Stimulated activated memory B cell treated with anti-CD40 and anti-IgM and Interleukin-4, amounts not matched to agents 10 μg/mL and 1 μg/mL and 100 μg/mL, for 72 hours (primary cell): ENCODE results near the gene BPIFB3.

Experiments used
- ATAC-seq: fragments of 150-1000 bp; cut with Tn5 transposase; 2 replicates; pipeline ENCODE4 v1.10.0; 2021
- H3K27ac Mint-ChIP-seq: one replicate; pipeline ENCODE4 v1.8.0; 2022; ENCODE audit warnings: mild to moderate bottlenecking, mixed read lengths
- H3K27me3 Mint-ChIP-seq: one replicate; pipeline ENCODE4 v1.8.0; 2022; ENCODE audit warnings: mixed read lengths
- H3K36me3 Mint-ChIP-seq: one replicate; pipeline ENCODE4 v1.8.0; 2022; ENCODE audit warnings: mixed read lengths
- H3K4me1 Mint-ChIP-seq: one replicate; pipeline ENCODE4 v1.8.0; 2022; ENCODE audit warnings: mixed read lengths
- H3K4me3 Mint-ChIP-seq: one replicate; pipeline ENCODE4 v1.8.0; 2022; ENCODE audit warnings: mild to moderate bottlenecking, moderate library complexity, mixed read lengths
- H3K9me3 Mint-ChIP-seq: one replicate; pipeline ENCODE4 v1.8.0; 2022; ENCODE audit warnings: mixed read lengths

The BPIFB3 gene

DNA sequence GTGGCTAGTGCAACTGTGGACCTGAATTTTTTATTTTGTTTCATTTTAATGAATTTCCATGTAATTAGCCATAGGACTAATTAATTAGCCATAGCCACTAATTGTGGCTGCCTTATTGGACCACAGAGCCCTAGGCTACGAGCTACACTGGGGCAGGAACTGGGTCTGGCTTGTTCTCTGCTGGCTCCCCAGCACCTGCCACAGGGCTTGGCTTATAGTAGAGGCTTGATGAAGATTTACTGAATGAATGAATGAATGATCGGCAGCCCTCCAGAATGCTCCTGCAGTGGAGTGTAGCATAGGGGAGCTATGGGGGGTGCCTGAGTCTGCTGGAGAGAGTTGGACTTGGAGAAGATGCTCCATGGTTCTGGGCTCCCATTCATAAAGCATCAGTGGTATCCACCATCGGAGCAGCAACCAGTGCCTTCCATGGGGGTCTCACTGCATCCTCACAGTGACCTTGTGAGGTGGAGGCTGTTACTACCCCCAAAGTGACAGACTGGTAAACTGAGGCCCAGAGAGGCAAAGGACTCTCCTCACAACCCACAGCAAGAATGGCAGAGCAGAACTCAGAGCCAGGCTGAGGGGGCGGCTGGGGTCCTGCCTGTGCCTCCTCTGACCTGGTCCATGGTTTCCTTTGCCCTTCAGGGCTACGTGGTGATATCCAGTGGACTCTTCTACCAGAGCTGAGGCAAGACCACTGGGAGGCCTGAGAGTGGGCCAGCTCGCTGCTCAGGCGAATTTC, 30.8 kb upstream of the BPIFB3 start:
- Mint-ChIP-seq H3K4me3 (no peak overlapping the region), H3K9me3 (peaks cover 2% of the 10 kb centered on the region), H3K36me3 (no peaks in the 10 kb centered on the region), H3K27me3 (no peaks in the 10 kb centered on the region), H3K27ac (no peak overlapping the region), H3K4me1 (peaks cover 8% of the 10 kb centered on the region)
- ATAC-seq = no peak

DNA sequence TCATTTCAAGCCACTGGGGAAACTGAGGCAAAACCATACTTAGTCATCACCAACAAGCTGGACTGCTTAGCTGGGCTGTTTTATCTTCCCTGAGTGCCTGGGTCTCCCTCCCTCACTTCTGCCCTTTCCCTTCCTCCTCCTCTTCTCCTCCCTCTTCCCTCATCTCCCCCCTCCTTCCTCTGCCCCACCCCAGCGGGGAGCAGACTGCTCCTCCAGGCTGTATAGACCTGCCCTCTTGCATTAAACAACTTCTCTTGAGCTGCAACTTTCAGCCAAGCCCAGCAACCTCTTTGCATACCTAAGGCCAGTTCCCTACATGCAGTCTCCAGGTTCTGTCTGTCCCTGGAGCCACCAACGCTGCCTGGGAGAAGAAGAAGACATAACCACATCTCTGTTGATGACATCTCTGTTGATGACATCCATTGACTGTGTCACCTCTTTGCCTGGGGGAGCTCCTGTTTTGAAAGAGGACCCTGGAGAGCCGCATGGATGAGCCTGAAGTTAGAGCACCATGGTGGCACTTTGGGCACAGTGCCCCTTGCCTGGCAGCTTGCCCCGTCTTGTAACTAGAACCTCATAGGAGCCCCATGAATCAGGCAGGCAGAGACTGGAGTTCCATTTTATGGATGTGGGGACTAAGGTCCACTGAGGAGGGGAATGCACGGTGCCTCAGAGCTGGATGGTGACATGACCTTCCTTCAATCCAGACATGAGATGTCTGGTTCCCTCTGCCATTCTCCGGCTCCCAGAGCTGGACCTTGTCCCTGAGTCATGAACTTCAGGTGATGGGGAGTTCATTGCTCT, 30.1 kb upstream of the BPIFB3 start:
- no peaks in the 10 kb centered on the region for H3K27me3 Mint-ChIP-seq
- H3K36me3 Mint-ChIP-seq = no peaks in the 10 kb centered on the region
- no peak overlapping the region for H3K27ac Mint-ChIP-seq
- H3K9me3 Mint-ChIP-seq = peaks cover 2% of the 10 kb centered on the region
- no peak for ATAC-seq
- peaks cover 8% of the 10 kb centered on the region for H3K4me1 Mint-ChIP-seq
- H3K4me3 Mint-ChIP-seq = no peak overlapping the region

DNA sequence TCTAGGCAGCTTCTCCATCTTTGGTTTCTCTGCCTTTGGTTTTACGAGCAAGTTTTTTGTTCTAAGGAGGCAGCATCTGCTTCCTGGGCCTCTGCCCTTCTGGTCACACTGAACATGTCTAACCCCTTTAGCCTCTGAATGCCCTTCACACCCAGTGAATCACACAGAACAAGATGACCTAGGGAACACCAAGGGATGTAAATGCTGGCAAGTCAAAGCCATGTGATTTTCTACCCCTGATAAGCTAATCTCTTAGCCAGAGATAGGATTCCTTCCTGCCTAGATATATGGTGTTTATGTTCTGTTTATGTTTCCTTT, 29.5 kb upstream of the BPIFB3 start:
- H3K36me3 Mint-ChIP-seq = no peaks in the 10 kb centered on the region
- H3K4me1 Mint-ChIP-seq = peaks cover 8% of the 10 kb centered on the region
- no peaks in the 10 kb centered on the region for H3K27me3 Mint-ChIP-seq
- ATAC-seq = no peak
- no peak overlapping the region for H3K27ac Mint-ChIP-seq
- H3K4me3 Mint-ChIP-seq = no peak overlapping the region
- peaks cover 2% of the 10 kb centered on the region for H3K9me3 Mint-ChIP-seq

DNA sequence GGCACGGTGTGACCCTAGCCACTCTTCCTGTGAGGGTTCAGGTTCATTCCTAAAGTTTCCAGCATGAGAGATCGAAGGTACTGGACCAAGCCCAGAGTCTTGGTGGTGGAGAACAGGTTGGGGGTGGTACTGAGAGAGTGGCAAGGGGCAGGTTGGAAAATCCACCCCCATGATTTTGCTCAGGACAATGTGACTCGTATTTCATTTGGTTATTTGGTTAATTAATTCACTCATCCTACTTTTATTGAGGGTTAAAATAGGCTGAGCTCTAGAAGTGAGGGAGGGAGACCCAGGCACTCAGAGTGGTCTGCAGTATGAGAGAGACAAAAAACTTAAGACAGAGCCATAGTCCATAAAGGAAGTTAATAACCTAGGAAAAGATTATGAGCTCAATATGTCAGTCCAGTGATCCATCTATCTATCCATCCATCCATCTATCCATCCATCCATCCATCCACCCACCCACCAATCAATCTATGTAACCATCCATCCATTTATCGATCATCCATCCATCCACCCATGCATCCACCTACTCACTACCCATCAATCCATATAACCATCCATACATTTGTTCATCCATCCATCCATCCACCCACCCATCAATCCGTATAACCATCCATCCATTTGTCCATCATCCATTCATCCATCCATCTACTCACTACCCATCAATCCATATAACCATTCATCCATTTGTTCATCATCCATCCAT, 28.9 kb upstream of the BPIFB3 start:
- no peak overlapping the region for H3K4me3 Mint-ChIP-seq
- peaks cover 8% of the 10 kb centered on the region for H3K4me1 Mint-ChIP-seq
- no peak overlapping the region for H3K27ac Mint-ChIP-seq
- no peak for ATAC-seq
- H3K9me3 Mint-ChIP-seq = peaks cover under 1% of the 10 kb centered on the region
- H3K27me3 Mint-ChIP-seq = no peaks in the 10 kb centered on the region
- no peaks in the 10 kb centered on the region for H3K36me3 Mint-ChIP-seq

DNA sequence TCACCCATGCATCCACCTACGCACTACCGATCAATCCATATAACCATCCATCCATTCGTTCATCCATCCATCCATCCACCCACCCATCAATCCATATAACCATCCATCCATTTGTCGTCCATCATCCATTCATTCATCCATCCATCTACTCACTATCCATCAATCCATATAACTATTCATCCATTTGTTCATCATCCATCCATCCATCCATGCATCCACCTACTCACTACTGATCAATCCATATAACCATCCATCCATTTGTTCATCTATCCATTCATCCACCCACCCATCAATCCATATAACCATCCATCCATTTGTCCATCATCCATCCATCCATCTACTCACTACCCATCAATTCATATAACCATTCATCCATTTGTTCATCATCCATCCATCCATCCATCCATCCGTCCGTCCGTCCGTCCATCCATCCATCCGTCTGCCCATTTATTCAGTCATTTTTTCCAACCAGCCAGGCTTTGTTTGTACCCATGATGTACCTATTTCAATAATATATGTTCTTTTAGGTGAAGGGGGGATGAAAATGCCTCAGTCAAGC, 28.3 kb upstream of the BPIFB3 start:
- H3K27me3 Mint-ChIP-seq = no peaks in the 10 kb centered on the region
- peaks cover 8% of the 10 kb centered on the region for H3K4me1 Mint-ChIP-seq
- no peak overlapping the region for H3K27ac Mint-ChIP-seq
- ATAC-seq = no peak
- no peak overlapping the region for H3K4me3 Mint-ChIP-seq
- no peaks in the 10 kb centered on the region for H3K36me3 Mint-ChIP-seq
- no peaks in the 10 kb centered on the region for H3K9me3 Mint-ChIP-seq

DNA sequence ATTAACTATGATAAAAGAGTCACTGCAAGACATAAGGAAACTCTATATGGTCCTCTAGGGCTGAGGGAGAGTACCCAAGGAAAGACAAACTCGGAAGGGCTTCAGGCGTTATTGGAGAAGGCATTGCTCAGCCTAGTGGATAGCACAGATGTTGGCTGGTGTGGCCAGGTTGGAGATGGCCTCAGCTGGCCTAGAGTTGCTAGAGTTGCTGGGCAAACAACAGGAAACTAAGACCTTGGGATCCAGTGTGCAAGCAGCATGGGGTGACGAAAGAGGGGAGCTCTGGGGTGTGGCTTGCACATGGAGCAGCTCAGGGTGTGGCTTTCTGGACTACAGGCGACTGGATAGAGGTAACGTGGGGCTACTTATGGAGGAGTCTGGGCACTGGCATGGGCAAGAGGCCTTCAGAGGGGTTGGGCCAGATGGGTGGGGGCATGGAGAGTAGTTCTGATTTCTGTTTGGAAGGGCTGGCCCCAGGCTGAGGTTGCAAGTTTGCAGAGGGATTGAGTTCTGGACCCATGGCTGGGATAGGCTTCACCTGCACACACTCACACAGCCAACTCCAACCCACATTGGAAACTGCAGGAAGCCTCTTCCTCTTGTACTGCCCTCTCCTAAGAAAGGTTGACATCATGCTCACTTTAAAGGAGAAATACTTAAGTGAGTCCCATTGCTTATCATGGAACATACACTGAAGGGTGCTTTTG, 27.5 kb upstream of the BPIFB3 start:
- no peaks in the 10 kb centered on the region for H3K9me3 Mint-ChIP-seq
- H3K4me1 Mint-ChIP-seq = peaks cover 5% of the 10 kb centered on the region
- no peaks in the 10 kb centered on the region for H3K36me3 Mint-ChIP-seq
- ATAC-seq = no peak
- no peaks in the 10 kb centered on the region for H3K27me3 Mint-ChIP-seq
- H3K27ac Mint-ChIP-seq = no peak overlapping the region
- no peak overlapping the region for H3K4me3 Mint-ChIP-seq

DNA sequence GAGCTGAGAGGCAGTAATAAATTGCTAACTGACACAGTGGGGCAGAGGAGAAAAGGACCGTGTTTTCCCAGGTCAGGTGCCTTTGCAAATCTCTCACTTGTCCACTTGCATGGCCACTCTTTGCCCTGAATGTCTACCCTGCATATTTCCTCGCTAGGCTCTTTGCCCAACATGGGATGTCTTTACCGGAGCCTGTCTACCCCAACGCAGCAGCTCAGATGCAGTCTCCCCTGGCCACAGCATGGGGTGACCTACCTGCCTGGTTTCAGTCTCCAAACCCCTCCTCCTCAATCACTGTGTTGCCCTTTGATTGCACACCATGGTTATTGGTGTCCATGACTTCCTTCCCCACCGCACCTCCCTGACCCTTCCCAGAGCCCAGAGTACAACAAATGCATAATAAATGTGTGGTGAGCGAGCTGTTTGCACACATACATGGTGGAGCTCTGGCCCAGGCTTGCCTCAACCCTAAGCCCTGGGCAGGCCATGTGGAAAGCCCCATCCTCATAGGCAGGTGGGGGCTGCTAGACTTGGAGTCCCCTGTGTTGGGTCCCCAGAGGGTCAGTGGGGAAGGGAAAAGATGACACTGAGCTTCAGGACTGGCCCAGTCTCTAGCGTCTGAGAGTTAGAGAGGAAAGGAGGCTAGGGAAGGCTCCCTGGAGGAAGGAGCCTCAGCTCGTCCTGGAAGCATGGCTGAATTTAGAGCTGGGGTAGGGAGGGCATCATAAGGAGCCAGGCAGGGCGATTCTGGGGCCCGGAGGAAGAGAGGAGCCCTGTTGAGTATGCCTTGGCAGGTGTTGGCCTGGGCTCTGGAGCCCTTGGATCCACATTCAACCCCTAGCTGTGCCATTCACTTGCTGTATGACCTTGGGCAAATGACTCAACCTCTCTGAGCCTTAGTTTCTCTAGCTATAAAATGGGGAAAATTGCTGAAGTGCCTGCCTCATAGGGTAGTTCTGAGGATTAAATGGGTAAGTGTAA, 26.6 kb upstream of the BPIFB3 start:
- H3K36me3 Mint-ChIP-seq = no peaks in the 10 kb centered on the region
- no peaks in the 10 kb centered on the region for H3K9me3 Mint-ChIP-seq
- H3K4me1 Mint-ChIP-seq = no peaks in the 10 kb centered on the region
- H3K4me3 Mint-ChIP-seq = no peak overlapping the region
- no peak overlapping the region for H3K27ac Mint-ChIP-seq
- ATAC-seq = no peak
- H3K27me3 Mint-ChIP-seq = no peaks in the 10 kb centered on the region

DNA sequence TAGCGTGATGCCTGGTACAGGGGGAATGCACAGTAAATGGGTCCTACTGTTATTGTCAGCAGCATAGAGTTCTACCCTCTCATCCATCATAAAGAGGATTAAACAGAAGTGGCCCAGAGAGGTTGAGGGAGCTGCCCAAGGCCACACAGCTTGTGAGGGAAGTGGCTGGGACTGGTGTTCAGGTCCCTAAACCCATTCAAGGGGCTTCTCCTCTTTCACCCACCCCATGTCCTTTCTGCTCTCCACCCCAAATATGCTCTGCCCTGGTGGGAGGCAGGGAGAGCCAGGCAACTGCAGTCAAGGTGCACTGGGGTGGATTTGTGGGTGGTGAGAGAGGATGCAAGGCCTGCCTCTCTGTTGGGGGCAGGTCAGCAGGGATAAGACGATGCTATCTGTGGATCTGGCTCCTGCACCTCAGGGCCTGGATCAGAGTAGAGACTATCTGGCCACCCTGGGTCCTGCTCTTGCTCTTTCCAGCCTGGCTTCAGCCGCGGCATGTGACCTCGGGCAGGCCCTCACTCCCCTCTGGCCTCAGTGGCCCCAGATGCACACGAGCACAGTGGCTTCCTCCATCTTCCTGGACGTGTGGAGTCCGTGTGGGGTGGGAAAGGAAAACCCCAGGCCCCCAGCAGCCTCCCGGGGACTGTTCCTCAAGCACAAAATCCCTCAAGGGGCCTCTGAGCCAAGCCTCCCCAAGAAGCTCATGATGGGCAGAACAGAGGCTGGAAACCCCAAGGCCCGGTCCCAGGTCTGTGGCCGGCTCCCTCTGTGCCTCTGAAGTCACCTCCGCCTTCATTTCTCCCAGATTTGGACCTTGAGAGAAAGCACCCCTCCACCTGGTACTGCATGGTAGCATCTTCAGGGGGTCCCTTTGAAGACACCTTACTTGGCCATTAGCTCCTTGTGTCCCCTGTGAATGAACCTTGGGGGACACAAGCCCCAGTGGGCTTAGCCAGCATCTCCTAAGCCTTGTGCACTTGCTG, 25.6 kb upstream of the BPIFB3 start:
- H3K4me1 Mint-ChIP-seq = no peaks in the 10 kb centered on the region
- peaks cover 9% of the 10 kb centered on the region for H3K27me3 Mint-ChIP-seq
- no peak overlapping the region for H3K4me3 Mint-ChIP-seq
- no peaks in the 10 kb centered on the region for H3K36me3 Mint-ChIP-seq
- ATAC-seq = no peak
- peaks cover 4% of the 10 kb centered on the region for H3K9me3 Mint-ChIP-seq
- no peak overlapping the region for H3K27ac Mint-ChIP-seq

DNA sequence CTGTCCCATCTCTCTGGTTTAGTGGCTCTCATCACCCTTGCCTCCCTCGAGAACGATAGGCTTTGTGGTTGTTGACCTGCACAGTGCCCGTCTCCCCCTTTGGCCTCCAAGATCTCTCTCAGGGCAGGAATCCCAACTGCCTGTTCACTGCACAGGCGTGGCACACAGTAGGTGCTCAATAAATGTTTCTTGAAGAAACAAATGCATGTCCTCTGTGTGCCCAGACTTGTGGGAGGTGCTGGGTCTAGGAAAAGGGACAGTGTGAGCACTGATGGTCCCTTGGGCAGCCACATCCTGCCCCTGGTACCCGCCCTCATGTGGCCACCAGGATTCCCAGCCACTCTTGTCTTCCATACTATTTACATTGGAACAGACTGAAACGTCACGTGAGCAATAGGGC, 24.8 kb upstream of the BPIFB3 start:
- H3K9me3 Mint-ChIP-seq = peaks cover 8% of the 10 kb centered on the region
- no peaks in the 10 kb centered on the region for H3K36me3 Mint-ChIP-seq
- no peak overlapping the region for H3K27ac Mint-ChIP-seq
- no peak for ATAC-seq
- H3K27me3 Mint-ChIP-seq = peaks cover 10% of the 10 kb centered on the region
- no peaks in the 10 kb centered on the region for H3K4me1 Mint-ChIP-seq
- H3K4me3 Mint-ChIP-seq = no peak overlapping the region

DNA sequence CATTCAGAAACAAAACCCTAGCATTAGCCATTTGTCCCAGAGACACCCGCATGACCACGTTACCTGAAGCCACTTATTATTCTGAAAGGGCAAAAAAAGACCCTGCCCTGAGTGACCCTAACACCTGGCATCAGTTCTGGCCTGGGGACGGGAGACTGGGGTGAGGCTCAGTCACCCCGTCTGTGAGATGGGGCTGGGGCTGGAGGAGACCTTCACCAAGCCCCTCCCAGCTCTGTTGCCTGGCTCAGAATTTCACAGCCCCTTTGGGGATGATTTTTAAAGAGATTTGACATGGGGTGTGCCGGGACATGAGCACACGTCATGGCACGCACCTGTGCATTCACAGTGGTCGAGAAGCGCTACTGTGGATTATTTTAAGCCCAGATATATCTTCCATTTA, 23.6 kb upstream of the BPIFB3 start:
- no peaks in the 10 kb centered on the region for H3K4me1 Mint-ChIP-seq
- H3K27me3 Mint-ChIP-seq = peaks cover 10% of the 10 kb centered on the region
- no peak overlapping the region for H3K27ac Mint-ChIP-seq
- H3K36me3 Mint-ChIP-seq = no peaks in the 10 kb centered on the region
- no peak for ATAC-seq
- peaks cover 8% of the 10 kb centered on the region for H3K9me3 Mint-ChIP-seq
- no peak overlapping the region for H3K4me3 Mint-ChIP-seq

DNA sequence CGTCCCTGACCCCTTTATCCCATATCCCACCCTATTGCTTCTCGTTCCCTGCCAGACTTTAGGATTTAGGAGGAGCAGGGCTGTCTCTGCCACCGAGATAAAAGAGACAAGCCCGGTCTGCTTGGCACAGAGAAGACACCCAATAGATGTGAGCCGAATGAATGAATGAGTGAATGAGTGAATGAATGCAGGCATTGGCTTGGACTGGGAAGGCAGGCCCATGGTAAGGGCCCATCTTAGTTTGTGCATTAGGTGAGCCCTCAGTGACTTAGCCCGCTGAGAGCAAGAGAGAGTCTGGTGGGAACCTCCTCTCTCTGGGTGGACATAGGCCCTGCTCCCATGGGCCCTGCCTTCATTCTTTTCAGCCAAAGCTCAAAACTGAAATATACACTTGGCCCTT, 23.1 kb upstream of the BPIFB3 start:
- ATAC-seq = no peak
- peaks cover 10% of the 10 kb centered on the region for H3K27me3 Mint-ChIP-seq
- H3K9me3 Mint-ChIP-seq = peaks cover 8% of the 10 kb centered on the region
- no peak overlapping the region for H3K4me3 Mint-ChIP-seq
- no peaks in the 10 kb centered on the region for H3K4me1 Mint-ChIP-seq
- no peak overlapping the region for H3K27ac Mint-ChIP-seq
- no peaks in the 10 kb centered on the region for H3K36me3 Mint-ChIP-seq

DNA sequence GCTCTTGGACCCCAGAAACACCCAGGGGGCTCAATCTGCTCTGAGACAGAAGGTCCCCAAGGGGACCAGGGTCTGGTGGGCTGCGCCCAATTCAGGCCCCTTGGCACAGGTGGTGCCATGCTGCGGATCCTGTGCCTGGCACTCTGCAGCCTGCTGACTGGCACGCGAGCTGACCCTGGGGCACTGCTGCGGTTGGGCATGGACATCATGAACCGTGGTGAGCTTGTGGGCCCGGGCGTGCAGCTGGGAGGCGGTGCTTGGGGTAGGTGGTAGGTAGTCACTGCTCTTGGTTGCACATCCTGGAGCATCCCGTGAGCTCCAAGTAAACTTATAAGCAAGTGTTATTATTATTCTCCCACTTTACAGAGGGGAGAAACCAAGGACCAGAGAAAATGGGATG, 22.2 kb upstream of the BPIFB3 start, which contains the start of gene BPIFB6:
BPIFB6 (plus strand) TSS at position 118 of the 400 bp plus-strand sequence; CDS start at position 118, 0 bp downstream.
- ATAC-seq = no peak
- Mint-ChIP-seq H3K9me3 (peaks cover 8% of the 10 kb centered on the region), H3K4me1 (no peaks in the 10 kb centered on the region), H3K27ac (no peak within 1 kb of the TSS), H3K27me3 (peaks cover 10% of the 10 kb centered on the region), H3K4me3 (no peak within 1 kb of the TSS), H3K36me3 (no peaks in the 10 kb centered on the region)

DNA sequence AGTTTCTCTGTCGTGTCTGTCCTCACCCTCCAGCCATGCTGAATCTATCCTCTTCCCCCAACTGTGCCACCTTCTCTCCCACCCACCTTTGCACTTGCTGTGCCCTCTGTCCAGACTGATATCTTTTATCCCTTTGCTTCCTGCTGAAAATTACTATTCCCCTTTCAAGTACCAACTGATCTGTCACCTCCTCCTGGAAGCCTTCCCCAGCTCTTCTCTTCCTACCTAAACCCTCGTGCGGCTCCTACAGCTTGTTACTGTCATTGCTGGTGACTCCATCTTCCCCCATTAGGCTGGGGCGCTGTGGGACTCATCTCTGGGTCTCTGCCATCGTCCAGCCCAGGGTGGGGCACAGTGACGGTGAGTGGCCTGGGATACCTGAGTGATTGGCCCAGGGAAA, 21.1 kb upstream of the BPIFB3 start:
- Mint-ChIP-seq H3K36me3 (no peaks in the 10 kb centered on the region), H3K27ac (no peak overlapping the region), H3K4me1 (no peaks in the 10 kb centered on the region), H3K9me3 (peaks cover 8% of the 10 kb centered on the region), H3K4me3 (no peak overlapping the region), H3K27me3 (peaks cover 10% of the 10 kb centered on the region)
- ATAC-seq = no peak
